ENCODE data around the gene MAST4. TPM values are rescaled to one million over a fixed set of nuclear protein-coding genes. Genes with fewer than 3 reads are reported as not detected.
A peak's percentile ranks its signal among the peaks of the same experiment; 100 is the strongest.

The MAST4 gene
- total RNA-seq, 1 donor from 2014 or later, result 0.99 TPM

- no peak for DNase-seq (ENCODE audit: low spot score)
- H2AFZ ChIP-seq (replicated peaks), result no peak overlapping the region
- H3F3A ChIP-seq (ENCODE audit: low read depth), result peaks cover 7% of the 10 kb centered on the region
- no peaks in the 10 kb centered on the region for H4K20me1 ChIP-seq (ENCODE audit: low read depth)
- Mint-ChIP-seq H3K27ac (no peak overlapping the region), H3K36me3 (no peaks in the 10 kb centered on the region), H3K27me3 (ENCODE audit: insufficient read depth, low read depth) (peaks cover 2% of the 10 kb centered on the region), H3K4me1 (peaks cover 14% of the 10 kb centered on the region), H3K4me3 (no peak overlapping the region), H3K9me3 (no peaks in the 10 kb centered on the region)
- H3K4me1 ChIP-seq, result peaks cover 7% of the 10 kb centered on the region
- no peaks in the 10 kb centered on the region for H3K9me3 ChIP-seq (ENCODE audit: low read depth)
- no peak for TF ChIP-seq EZH2 (IDR thresholded peaks at IDR 0.05)
- TF ChIP-seq EZH2phosphoT487 (IDR thresholded peaks at IDR 0.05), result no peak
- TF ChIP-seq CTCF (IDR thresholded peaks at IDR 0.05), result no peak
- no peaks in the 10 kb centered on the region for H3K79me2 ChIP-seq (ENCODE audit: low read depth)
- no peaks in the 10 kb centered on the region for H3K27me3 ChIP-seq
- no peak overlapping the region for H3K27ac ChIP-seq
- H3K9ac ChIP-seq, result no peak overlapping the region
- H3K4me2 ChIP-seq, result no peak overlapping the region
- no peaks in the 10 kb centered on the region for H3K36me3 ChIP-seq
- no peak overlapping the region for H3K4me3 ChIP-seq
These were observed 371.7 kb downstream of the MAST4 start for GRCh38 chr5:66967826-66968262.

- Histone ChIP-seq H3K4me2 (no peak overlapping the region), H3K9ac (no peak overlapping the region), H3K4me1 (no peaks in the 10 kb centered on the region), H4K20me1 (ENCODE audit: low read depth) (no peaks in the 10 kb centered on the region), H3K36me3 (no peaks in the 10 kb centered on the region), H3K79me2 (ENCODE audit: low read depth) (no peaks in the 10 kb centered on the region), H3K4me3 (no peak overlapping the region), H3F3A (ENCODE audit: low read depth) (no peaks in the 10 kb centered on the region), H2AFZ (replicated peaks) (no peak overlapping the region), H3K9me3 (ENCODE audit: low read depth) (no peaks in the 10 kb centered on the region), H3K27ac (no peak overlapping the region), H3K27me3 (no peaks in the 10 kb centered on the region)
- Mint-ChIP-seq H3K4me1 (peaks cover 11% of the 10 kb centered on the region), H3K36me3 (no peaks in the 10 kb centered on the region), H3K27ac (no peak overlapping the region), H3K4me3 (no peak overlapping the region), H3K27me3 (ENCODE audit: insufficient read depth, low read depth) (peaks cover 2% of the 10 kb centered on the region), H3K9me3 (no peaks in the 10 kb centered on the region)
- no peak for DNase-seq (ENCODE audit: low spot score)
- TF ChIP-seq EZH2 (IDR thresholded peaks at IDR 0.05), result no peak
- no peak for TF ChIP-seq EZH2phosphoT487 (IDR thresholded peaks at IDR 0.05)
- TF ChIP-seq CTCF (IDR thresholded peaks at IDR 0.05), result no peak
These were observed 373.3 kb downstream of the MAST4 start for GRCh38 chr5:66969484-66969883.

DNA sequence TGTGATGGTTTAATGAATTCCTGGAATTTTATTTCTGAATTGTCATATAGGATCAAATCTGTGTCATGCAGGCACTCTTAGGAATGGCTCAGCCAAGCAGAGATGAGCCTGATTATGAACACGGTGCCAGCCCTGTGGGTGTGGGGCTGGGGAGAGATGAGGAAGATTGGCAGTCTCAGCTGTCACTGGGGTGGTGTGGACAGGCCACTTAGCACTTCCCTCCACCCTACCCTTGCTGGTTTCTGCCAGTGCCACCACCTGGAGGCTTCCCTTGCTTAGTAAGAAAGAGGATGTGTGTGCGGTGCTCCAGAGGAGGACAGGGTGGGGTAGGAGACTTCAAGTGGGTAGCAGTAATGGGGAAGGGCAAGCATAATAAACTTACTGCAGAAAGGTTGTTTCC, 373.8 kb downstream of the MAST4 start:
- no peaks in the 10 kb centered on the region for H3K36me3 Mint-ChIP-seq
- Histone ChIP-seq H3K4me3 (no peak overlapping the region), H3F3A (ENCODE audit: low read depth) (no peaks in the 10 kb centered on the region), H4K20me1 (ENCODE audit: low read depth) (no peaks in the 10 kb centered on the region), H3K4me2 (no peak overlapping the region), H3K9ac (no peak overlapping the region), H2AFZ (replicated peaks) (no peak overlapping the region), H3K27me3 (no peaks in the 10 kb centered on the region), H3K4me1 (peaks cover 2% of the 10 kb centered on the region), H3K27ac (no peak overlapping the region), H3K36me3 (no peaks in the 10 kb centered on the region), H3K79me2 (ENCODE audit: low read depth) (no peaks in the 10 kb centered on the region), H3K9me3 (ENCODE audit: low read depth) (no peaks in the 10 kb centered on the region)
- TF ChIP-seq EZH2 (IDR thresholded peaks at IDR 0.05) (no peak), CTCF (IDR thresholded peaks at IDR 0.05) (no peak), EZH2phosphoT487 (IDR thresholded peaks at IDR 0.05) (no peak)
- peaks cover 11% of the 10 kb centered on the region for H3K4me1 Mint-ChIP-seq
- H3K27me3 Mint-ChIP-seq (ENCODE audit: insufficient read depth, low read depth), result peaks cover 2% of the 10 kb centered on the region
- DNase-seq (ENCODE audit: low spot score), result no peak
- H3K9me3 Mint-ChIP-seq, result no peaks in the 10 kb centered on the region
- peak overlapping the region; percentile 1 for H3K27ac Mint-ChIP-seq
- H3K4me3 Mint-ChIP-seq, result no peak overlapping the region

Data from neural progenitor cell (in vitro differentiated cells).